ENCODE data around the gene IDH3B.

- TF ChIP-seq POLR2A (IDR thresholded peaks at IDR 0.05; ENCODE audit: low read length) (no peak), GATA1 (IDR thresholded peaks at IDR 0.05; ENCODE audit: low read depth, low read length) (no peak)
Measured at GRCh38 chr20:2673453-2673852, 9.4 kb upstream of the IDH3B start.

Data from erythroblast (primary cell).